HAP-1 (cell line): ENCODE data around the gene RYK.

Source experiments
- DNase-seq, 2 experiments: peaks; one replicate each; pipeline ENCODE4 v3.0.0-alpha.2; 2016 to 2020; ENCODE audit warnings: low spot score in 2 of 2
- H3K27me3 ChIP-seq: fragments of 250-450 bp; sonication (Bioruptor Pico); 2 replicates; pipeline ENCODE4 v1.5.1; 2020; ENCODE audit warnings: low read depth, mild to moderate bottlenecking, moderate library complexity
- H3K36me3 ChIP-seq: fragments of 250-450 bp; sonication (Bioruptor Pico); replicated peaks from 2 replicates; pipeline ENCODE4 v1.5.1; 2020; ENCODE audit warnings: mild to moderate bottlenecking
- H3K4me1 ChIP-seq: fragments of 250-450 bp; sonication (Bioruptor Pico); 2 replicates; pipeline ENCODE4 v1.5.1; 2020; ENCODE audit warnings: mild to moderate bottlenecking
- H3K4me3 ChIP-seq: fragments of 250-450 bp; sonication (Bioruptor Pico); 2 replicates; pipeline ENCODE4 v1.5.1; 2020; ENCODE audit warnings: mild to moderate bottlenecking, moderate library complexity
- H3K9me3 ChIP-seq: fragments of 250-450 bp; sonication (Bioruptor Pico); 2 replicates; pipeline ENCODE4 v1.5.1; 2020; ENCODE audit warnings: mild to moderate bottlenecking, moderate library complexity
- in situ Hi-C: fragments of 300-500 bp; cut with MboI; formaldehyde crosslinking; loops from 3 replicates; pipeline ENCODE4 v1.14.3; 2020; ENCODE audit warnings: low sequenced_read_pairs, inconsistent platforms, mixed read lengths

Gene RYK

DNA sequence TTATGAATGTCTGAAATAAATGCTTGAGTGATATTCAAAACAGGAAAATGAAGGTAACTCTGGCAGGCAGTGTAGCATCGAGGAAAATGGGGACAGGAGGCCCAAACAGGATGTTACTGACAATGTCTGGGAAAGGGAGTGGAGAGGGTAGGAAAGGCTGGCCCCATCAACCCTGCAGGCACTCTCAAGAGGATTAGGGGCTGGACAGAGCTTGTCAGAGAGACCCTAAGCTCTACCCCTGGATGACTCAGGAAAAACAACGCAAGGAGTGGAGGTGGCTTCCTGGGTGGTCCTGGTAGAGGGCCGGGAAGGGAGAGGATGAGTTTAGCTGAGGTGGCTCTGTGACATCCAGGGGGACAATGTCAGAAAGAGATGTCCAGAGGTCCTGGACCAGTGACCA is 106.0 kb downstream of the RYK start:
- H3K4me1 ChIP-seq, result no peaks in the 10 kb centered on the region
- H3K9me3 ChIP-seq, result no peaks in the 10 kb centered on the region
- H3K36me3 ChIP-seq, result no peaks in the 10 kb centered on the region
- in situ Hi-C loops, result no loop called here
- no peak overlapping the region for H3K4me3 ChIP-seq
- no peaks in the 10 kb centered on the region for H3K27me3 ChIP-seq
- no peak for DNase-seq

DNA sequence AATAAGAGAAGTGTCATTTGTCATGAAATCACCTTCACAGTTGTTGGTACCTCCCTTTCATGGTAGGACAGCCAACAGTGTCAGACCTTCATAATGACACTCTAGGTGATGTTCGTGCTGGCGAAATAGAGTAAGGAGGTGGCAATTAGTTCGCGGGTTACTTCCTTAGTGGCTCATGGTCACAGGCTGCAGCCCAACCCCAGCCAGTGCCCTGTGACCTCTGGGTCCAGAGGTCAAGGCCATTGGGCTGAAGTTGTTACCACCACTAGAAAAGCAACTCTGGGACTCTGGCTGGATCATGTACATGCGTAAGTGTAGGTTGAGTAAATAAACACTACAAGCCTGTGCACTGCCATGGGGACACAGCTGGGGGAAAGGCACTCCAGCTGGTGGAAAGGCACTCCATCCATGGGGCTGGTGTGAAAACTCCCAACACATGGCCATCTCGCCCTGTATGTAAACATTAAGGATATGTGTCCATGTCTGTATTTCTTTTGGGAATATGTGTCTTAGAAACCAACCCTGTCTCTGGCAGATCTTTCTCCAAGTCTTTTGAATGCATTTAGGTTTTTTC is 106.7 kb downstream of the RYK start:
- no peak for DNase-seq
- H3K27me3 ChIP-seq, result no peaks in the 10 kb centered on the region
- H3K36me3 ChIP-seq, result no peaks in the 10 kb centered on the region
- no peaks in the 10 kb centered on the region for H3K9me3 ChIP-seq
- H3K4me3 ChIP-seq, result no peak overlapping the region
- in situ Hi-C loops, result no loop called here
- no peaks in the 10 kb centered on the region for H3K4me1 ChIP-seq

DNA sequence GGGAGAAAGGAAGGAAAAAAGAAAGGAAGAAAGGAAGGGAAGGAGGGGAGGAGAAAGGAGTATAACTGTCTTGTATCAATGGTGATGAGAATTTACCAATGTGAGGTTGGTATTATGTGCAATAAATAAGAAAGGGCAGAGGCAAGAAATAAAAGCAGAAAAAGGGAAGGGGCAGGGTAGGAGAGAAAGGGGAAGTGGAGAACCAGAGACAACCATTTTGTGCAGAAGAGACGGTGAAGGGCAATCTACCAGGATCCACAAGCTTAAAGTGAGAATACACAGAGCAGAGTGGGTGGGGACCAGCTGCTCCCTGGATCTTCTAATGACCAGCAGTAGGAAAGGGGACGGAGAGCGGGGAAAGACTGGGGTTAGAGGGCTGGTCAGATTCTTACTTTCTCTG is 114.1 kb downstream of the RYK start:
- H3K4me1 ChIP-seq, result no peaks in the 10 kb centered on the region
- in situ Hi-C loops, result no loop called here
- H3K36me3 ChIP-seq, result no peaks in the 10 kb centered on the region
- peaks cover 2% of the 10 kb centered on the region; the same call in 1 of the 2 replicates for H3K9me3 ChIP-seq
- no peak overlapping the region for H3K4me3 ChIP-seq
- no peaks in the 10 kb centered on the region for H3K27me3 ChIP-seq
- no peak for DNase-seq

DNA sequence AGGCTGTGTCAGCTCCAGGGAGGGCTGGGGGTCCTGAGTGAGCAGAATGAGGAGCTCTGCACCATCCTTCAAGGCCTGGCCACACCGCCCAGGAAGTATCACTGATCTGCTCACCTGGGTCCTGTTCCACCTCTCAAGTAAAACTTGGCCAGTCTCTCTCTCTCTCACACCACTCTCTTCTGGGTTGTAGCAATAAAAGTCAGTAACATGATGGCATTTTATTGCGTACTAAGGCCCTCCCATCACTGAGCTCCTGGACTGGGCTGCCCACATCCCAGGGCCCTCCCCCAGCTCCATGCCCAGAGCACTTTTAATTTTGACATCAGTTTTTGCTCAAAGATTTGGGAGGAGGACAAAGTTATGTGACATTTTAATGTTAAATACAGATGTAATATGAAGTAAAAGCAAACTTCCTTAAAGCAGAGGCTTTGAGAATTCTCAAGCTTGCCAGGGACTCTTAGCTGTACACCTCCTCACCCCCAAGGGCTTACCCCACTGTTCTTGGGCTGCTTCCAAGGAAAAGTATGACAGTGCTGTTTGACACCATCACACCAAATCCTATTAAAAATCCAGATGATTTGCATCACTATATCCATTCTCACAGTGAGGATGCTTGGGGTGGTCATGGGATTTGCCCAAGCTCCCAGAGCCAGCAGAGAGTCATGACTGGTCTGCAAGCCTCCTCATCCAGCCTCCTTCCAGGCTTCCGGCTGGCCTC is 115.8 kb downstream of the RYK start:
- H3K36me3 ChIP-seq, result no peaks in the 10 kb centered on the region
- in situ Hi-C loops, result no loop called here
- peaks cover 2% of the 10 kb centered on the region; the same call in 1 of the 2 replicates for H3K9me3 ChIP-seq
- no peaks in the 10 kb centered on the region for H3K27me3 ChIP-seq
- H3K4me1 ChIP-seq, result no peaks in the 10 kb centered on the region
- DNase-seq, result no peak
- H3K4me3 ChIP-seq, result no peak overlapping the region

DNA sequence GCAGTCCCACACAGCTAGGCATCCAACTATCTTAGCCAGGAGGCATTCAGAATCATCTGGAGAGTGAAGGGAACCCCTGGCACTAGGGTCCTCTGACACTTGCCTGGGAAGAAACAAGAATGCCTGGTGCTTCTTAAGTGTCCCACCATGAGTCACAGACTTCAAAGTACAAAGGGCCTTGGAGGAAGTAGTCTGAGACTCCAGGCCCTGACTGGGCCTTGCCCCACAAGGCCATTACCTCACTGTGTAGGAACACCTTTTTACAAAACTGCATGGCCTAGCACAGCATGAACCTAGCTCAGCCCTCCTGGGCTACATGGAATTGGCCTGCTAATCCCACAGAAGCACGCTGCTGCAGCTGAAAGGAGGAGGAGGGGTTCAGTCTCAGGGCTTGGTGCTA is 116.4 kb downstream of the RYK start:
- DNase-seq, result no peak
- peaks cover 2% of the 10 kb centered on the region; the same call in 1 of the 2 replicates for H3K9me3 ChIP-seq
- H3K4me1 ChIP-seq, result no peaks in the 10 kb centered on the region
- H3K36me3 ChIP-seq, result no peaks in the 10 kb centered on the region
- no peak overlapping the region for H3K4me3 ChIP-seq
- no peaks in the 10 kb centered on the region for H3K27me3 ChIP-seq
- in situ Hi-C loops, result no loop called here

DNA sequence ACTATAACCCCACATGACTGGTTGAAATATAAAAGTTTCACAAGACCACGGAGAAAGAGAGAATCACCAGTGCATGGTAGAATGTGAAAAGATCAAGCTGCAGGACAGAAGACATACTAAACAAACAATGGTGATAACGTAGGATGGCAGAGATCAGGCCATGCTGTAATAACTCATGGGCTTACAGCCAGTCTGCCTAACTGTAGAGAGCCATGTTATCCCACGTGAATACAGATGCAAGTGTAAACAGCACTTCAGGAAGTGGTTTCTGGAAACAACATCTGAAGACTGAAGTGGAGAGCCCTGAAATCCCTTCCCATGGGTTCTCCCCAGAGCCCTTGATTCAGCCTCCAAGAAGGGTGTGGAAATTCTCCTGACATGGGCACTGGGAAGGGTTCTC is 117.7 kb downstream of the RYK start:
- Histone ChIP-seq H3K9me3 (no peaks in the 10 kb centered on the region), H3K27me3 (no peaks in the 10 kb centered on the region), H3K4me3 (no peak overlapping the region), H3K4me1 (no peaks in the 10 kb centered on the region), H3K36me3 (no peaks in the 10 kb centered on the region)
- in situ Hi-C loops, result no loop called here
- no peak for DNase-seq

DNA sequence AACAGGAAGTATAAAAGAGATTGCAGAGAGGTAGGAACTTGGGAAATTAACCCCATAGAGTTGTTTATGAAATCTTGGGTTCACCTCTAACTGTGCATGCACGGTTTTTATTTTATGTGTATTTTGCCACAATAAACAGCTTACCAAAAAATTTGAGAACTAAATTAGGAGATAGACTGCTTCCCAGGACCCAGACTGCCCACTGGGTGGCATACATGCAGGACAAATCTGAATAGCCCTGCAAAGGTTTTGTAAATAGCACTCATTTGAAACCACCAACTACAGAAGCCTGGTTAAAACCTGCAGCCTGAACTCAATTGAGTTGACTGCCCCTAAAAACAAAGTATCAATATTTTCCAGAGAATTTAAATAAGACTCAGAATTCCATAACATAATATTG is 124.5 kb downstream of the RYK start:
- Histone ChIP-seq H3K4me1 (no peaks in the 10 kb centered on the region), H3K27me3 (no peaks in the 10 kb centered on the region), H3K36me3 (no peaks in the 10 kb centered on the region), H3K4me3 (no peak overlapping the region), H3K9me3 (no peaks in the 10 kb centered on the region; the same call in 1 of the 2 replicates)
- DNase-seq, result no peak
- in situ Hi-C loops, result no loop called here

DNA sequence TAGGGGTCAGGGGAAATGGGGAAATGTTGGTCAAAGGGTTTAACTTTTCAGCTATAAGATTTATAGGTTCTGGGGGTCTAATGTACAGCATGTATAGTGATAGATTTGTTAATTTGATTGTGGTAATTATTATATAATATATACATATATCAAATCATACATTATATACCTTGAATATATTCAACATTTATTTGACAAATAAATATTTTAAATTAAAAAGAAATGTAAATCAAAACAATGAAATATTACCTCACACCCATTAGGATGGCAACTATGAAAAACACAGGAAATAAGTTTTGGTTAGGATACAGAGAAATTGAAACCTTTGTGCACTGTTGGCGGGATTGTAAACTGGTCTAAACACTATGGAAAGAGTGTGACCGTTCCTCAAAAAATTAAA is 135.9 kb downstream of the RYK start:
- Histone ChIP-seq H3K9me3 (no peaks in the 10 kb centered on the region), H3K4me1 (no peaks in the 10 kb centered on the region; the same call in 1 of the 2 replicates), H3K4me3 (no peak overlapping the region), H3K27me3 (no peaks in the 10 kb centered on the region), H3K36me3 (no peaks in the 10 kb centered on the region)
- DNase-seq, result no peak
- in situ Hi-C loops, result no loop called here

DNA sequence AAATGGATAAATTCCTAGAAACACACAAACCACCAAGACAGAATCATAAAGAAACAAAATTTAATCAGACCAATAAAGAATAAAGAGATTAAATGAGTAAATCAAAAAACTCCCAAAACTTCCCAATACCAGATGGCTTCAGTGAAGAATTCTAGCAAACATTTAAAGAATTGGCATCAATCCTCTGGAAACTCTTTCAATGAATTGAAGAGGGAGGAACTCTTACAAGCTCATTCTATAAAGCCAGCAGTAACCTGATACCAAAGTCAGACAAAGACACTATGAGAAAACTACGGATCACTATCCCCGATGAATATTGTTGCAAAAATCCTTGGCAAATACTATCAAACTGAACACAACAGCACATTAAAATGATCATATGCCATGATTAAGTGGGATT is 139.0 kb downstream of the RYK start:
- DNase-seq, result no peak
- Histone ChIP-seq H3K4me1 (no peaks in the 10 kb centered on the region; the same call in 1 of the 2 replicates), H3K9me3 (no peaks in the 10 kb centered on the region), H3K4me3 (no peak overlapping the region), H3K27me3 (no peaks in the 10 kb centered on the region), H3K36me3 (no peaks in the 10 kb centered on the region)
- in situ Hi-C loops, result no loop called here

DNA sequence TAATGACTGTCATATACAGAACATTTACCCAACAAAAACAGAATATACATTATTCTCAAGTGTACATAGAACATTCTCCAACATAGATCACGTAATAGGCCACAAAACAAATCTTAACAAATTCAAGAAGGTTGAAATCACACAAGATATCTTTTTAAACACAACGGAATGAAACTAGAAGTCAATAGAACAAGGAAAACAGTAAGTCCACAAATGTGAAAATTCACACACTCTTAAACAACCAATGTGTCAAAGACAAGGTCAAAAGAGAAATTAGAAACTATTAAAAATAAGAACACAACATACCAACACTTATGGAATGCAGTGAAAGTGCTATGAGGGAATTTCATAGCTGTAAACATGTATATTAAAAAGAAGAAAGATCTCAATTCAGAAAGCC is 139.7 kb downstream of the RYK start:
- Histone ChIP-seq H3K4me1 (no peaks in the 10 kb centered on the region; the same call in 1 of the 2 replicates), H3K27me3 (no peaks in the 10 kb centered on the region), H3K36me3 (no peaks in the 10 kb centered on the region), H3K9me3 (no peaks in the 10 kb centered on the region), H3K4me3 (no peak overlapping the region)
- DNase-seq, result no peak
- in situ Hi-C loops, result no loop called here
